Panc1 (cell line): ENCODE measurements around the gene LRRC4. TPM values are rescaled to one million over a fixed set of nuclear protein-coding genes. Genes with fewer than 3 reads are reported as not detected.

Experiments
- ATAC-seq: fragments of 200-7000 bp; cut with Tn5 transposase; 2 replicates; pipeline ENCODE4 v1.9.1; 2020; ENCODE audit warnings: mild to moderate bottlenecking, moderate library complexity
- BruUV-seq: library from RNA; stranded (reverse); fragments of 400-500 nt; replicated peaks from 2 replicates; lab custom pipeline; 2021; lab: Mats Ljungman, UMichigan
- CTCF ChIA-PET: fragments of 300-600 bp; sonication (Branson Sonifier 250); formaldehyde crosslinking; loops from one replicate; lab custom pipeline; 2022; ENCODE audit warnings: antibody characterized with exemption; lab: Charles Lee
- POLR2A ChIA-PET: fragments of 300-600 bp; sonication (Branson Sonifier 250); formaldehyde crosslinking; loops from one replicate; lab custom pipeline; 2022; ENCODE audit warnings: antibody characterized with exemption; lab: Charles Lee
- DNase-seq: peaks from one replicate; pipeline ENCODE4 v3.0.0-alpha.2; 2010; ENCODE audit warnings: low read depth, low spot score
- H3K27ac ChIP-seq: 2 replicates; pipeline ENCODE4 v1.5.1; 2011; ENCODE audit warnings: mild to moderate bottlenecking, low read length, inconsistent platforms
- H3K27me3 ChIP-seq: fragments of 200-500 bp; sonication (Bioruptor generic); 2 replicates; pipeline ENCODE4 v1.6.0; 2014; ENCODE audit warnings: low read length, inconsistent platforms; ENCODE audit not compliant: control insufficient read depth, insufficient read depth
- H3K36me3 ChIP-seq: fragments of 200-500 bp; sonication (Bioruptor generic); 2 replicates; pipeline ENCODE4 v1.5.1; 2014; ENCODE audit warnings: inconsistent platforms, mild to moderate bottlenecking, low read length, moderate library complexity; ENCODE audit not compliant: control insufficient read depth, insufficient read depth
- H3K4me1 ChIP-seq: 2 replicates; pipeline ENCODE4 v1.5.1; 2011; ENCODE audit warnings: inconsistent platforms, mild to moderate bottlenecking, low read length, moderate library complexity; ENCODE audit not compliant: control insufficient read depth, insufficient read depth
- H3K4me3 ChIP-seq, 2 experiments: 2 replicates each; pipeline ENCODE4 v1.5.1; 2011 to 2012; ENCODE audit warnings: low read depth in 2 of 2, low read length in 2 of 2, mild to moderate bottlenecking in 2 of 2, inconsistent platforms in 1 of 2, moderate library complexity in 1 of 2
- H3K9me3 ChIP-seq: fragments of 200-500 bp; sonication (Bioruptor generic); 2 replicates; pipeline ENCODE4 v1.5.1; 2014; ENCODE audit warnings: low read depth, mild to moderate bottlenecking, inconsistent platforms, low read length, moderate library complexity; ENCODE audit not compliant: control insufficient read depth, insufficient read depth
- POLR2AphosphoS5 ChIP-seq: IDR thresholded peaks from 2 replicates; pipeline ENCODE4 v1.6.1; 2012; ENCODE audit warnings: mild to moderate bottlenecking, low read depth, low read length, moderate library complexity
- SIN3A ChIP-seq: IDR thresholded peaks from 2 replicates; pipeline ENCODE4 v1.6.1; 2012; ENCODE audit warnings: low read depth, mild to moderate bottlenecking, low read length, moderate library complexity, borderline replicate concordance; ENCODE audit not compliant: insufficient read depth
- TCF7L2 ChIP-seq: IDR thresholded peaks from 2 replicates; pipeline ENCODE4 v1.6.1; 2011; ENCODE audit warnings: mild to moderate bottlenecking, low read depth, low read length, inconsistent platforms
- in situ Hi-C: cut with HindIII; loops from 2 replicates; pipeline ENCODE4 v1.10.0; 2016; ENCODE audit warnings: low sequenced_read_pairs, low pct_unique_long_range_greater_than_20kb
- intact Hi-C: fragments of 100-400 bp; cut with micrococcal nuclease; formaldehyde crosslinking; loops from one replicate; pipeline ENCODE4 v1.10.0; 2022; ENCODE audit not compliant: unreplicated experiment
- total RNA-seq: library from RNA; stranded (reverse); gene quantifications from one replicate; pipeline ENCODE4 v1.2.1, GENCODE V29; 2021; ENCODE audit not compliant: unreplicated experiment
- TF ChIP-seq, protein P1 (sequence below), 2 experiments: IDR thresholded peaks; 2 replicates each; pipeline ENCODE4 v1.6.1; 2011 to 2012; ENCODE audit warnings: low read depth in 2 of 2, control low read depth in 1 of 2, low read length in 1 of 2, mild to moderate bottlenecking in 1 of 2, moderate library complexity in 1 of 2; ENCODE audit not compliant: insufficient read depth in 1 of 2
- TF ChIP-seq, protein P2 (sequence below): fragments of 450-650 bp; IDR thresholded peaks from 2 replicates; pipeline ENCODE4 v1.5.1; 2017; ENCODE audit warnings: mild to moderate bottlenecking

Gene LRRC4
- total RNA-seq, 1 experiment from 2014 or later: not detected

DNA sequence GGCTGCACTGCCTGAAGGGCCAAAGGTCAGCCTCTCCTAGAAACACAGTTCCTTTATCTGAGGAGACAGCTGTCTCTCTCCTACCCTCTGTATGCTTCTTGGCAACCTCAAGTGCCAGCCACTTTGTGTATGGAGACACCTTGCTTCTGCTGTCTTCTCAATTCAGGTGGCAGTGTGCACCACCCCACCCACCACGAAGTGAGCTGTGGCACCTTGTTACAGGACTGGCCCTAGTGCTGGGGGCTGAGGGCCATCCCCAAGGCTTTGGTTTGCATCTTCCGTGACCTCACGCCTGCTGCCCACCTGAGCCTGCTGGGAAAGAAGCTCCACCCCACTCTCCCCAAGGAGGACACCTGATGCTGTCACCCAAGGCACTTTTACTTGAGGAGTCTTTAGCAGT lies 47.1 kb upstream of the LRRC4 start:
- ATAC-seq: no peak
- in situ Hi-C loops: no loop called here
- Histone ChIP-seq H3K27me3 (no peaks in the 10 kb centered on the region), H3K36me3 (peaks cover 3% of the 10 kb centered on the region; the same call in 1 of the 2 replicates), H3K27ac (no peak overlapping the region), H3K4me1 (no peaks in the 10 kb centered on the region), H3K9me3 (no peaks in the 10 kb centered on the region), H3K4me3 (no peak overlapping the region)
- DNase-seq: no peak
- BruUV-seq: no TSS peak
- no peak for TF ChIP-seq POLR2AphosphoS5
- no peak for TF ChIP-seq TCF7L2
- TF ChIP-seq, protein P1, sequence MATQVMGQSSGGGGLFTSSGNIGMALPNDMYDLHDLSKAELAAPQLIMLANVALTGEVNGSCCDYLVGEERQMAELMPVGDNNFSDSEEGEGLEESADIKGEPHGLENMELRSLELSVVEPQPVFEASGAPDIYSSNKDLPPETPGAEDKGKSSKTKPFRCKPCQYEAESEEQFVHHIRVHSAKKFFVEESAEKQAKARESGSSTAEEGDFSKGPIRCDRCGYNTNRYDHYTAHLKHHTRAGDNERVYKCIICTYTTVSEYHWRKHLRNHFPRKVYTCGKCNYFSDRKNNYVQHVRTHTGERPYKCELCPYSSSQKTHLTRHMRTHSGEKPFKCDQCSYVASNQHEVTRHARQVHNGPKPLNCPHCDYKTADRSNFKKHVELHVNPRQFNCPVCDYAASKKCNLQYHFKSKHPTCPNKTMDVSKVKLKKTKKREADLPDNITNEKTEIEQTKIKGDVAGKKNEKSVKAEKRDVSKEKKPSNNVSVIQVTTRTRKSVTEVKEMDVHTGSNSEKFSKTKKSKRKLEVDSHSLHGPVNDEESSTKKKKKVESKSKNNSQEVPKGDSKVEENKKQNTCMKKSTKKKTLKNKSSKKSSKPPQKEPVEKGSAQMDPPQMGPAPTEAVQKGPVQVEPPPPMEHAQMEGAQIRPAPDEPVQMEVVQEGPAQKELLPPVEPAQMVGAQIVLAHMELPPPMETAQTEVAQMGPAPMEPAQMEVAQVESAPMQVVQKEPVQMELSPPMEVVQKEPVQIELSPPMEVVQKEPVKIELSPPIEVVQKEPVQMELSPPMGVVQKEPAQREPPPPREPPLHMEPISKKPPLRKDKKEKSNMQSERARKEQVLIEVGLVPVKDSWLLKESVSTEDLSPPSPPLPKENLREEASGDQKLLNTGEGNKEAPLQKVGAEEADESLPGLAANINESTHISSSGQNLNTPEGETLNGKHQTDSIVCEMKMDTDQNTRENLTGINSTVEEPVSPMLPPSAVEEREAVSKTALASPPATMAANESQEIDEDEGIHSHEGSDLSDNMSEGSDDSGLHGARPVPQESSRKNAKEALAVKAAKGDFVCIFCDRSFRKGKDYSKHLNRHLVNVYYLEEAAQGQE (IDR thresholded peaks at IDR 0.05; ENCODE audit: insufficient read depth in 1 of 2, low read depth in 2 of 2, low read length in 1 of 2): no peak
- POLR2A ChIA-PET: no interaction called here
- intact Hi-C loops: no loop called here
- CTCF ChIA-PET: interaction anchor here (1.2 kb wide), 1 partner anchor 132 kb away, joined by 3 read pairs; no protein-coding TSS in a partner anchor

DNA sequence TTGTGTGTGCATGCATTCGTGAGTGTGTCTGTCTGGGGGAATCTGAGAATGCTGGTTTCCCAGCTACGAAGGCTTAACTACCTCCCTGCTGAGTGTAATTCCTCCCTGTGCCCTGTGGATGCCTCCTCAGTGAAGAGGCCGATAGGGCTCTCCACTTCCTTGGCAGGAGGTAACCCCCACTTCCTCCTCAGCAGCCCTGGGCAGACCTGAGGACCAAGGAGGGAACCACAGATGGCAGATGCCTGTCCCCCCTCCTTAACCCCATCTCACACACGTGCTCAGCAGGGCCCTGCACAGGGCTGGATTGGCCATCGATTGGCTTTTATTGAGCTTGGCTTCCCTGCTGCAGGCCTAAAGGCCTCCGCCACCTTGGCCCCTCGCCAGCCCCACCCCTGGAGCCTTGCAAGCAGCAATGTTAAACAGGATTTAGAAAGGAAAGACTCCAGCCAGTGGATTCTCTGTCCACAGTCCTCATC lies 45.6 kb upstream of the LRRC4 start:
- no TSS peak for BruUV-seq
- in situ Hi-C loops: no loop called here
- ATAC-seq (peak; percentile 21; the same call in 1 of the 2 replicates), DNase-seq (no peak)
- H3K9me3 ChIP-seq: no peaks in the 10 kb centered on the region
- H3K36me3 ChIP-seq: peaks cover 3% of the 10 kb centered on the region; the same call in 1 of the 2 replicates
- no peak overlapping the region for H3K4me3 ChIP-seq
- no peak overlapping the region for H3K27ac ChIP-seq
- ChIA-PET CTCF (interaction anchor here (0.5 kb wide), 1 partner anchor 70 kb away, joined by 5 read pairs; no protein-coding TSS in a partner anchor), POLR2A (no interaction called here)
- H3K27me3 ChIP-seq: no peaks in the 10 kb centered on the region
- H3K4me1 ChIP-seq: no peaks in the 10 kb centered on the region
- intact Hi-C loops: no loop called here
- TF ChIP-seq TCF7L2: no peak
- TF ChIP-seq, protein P2, sequence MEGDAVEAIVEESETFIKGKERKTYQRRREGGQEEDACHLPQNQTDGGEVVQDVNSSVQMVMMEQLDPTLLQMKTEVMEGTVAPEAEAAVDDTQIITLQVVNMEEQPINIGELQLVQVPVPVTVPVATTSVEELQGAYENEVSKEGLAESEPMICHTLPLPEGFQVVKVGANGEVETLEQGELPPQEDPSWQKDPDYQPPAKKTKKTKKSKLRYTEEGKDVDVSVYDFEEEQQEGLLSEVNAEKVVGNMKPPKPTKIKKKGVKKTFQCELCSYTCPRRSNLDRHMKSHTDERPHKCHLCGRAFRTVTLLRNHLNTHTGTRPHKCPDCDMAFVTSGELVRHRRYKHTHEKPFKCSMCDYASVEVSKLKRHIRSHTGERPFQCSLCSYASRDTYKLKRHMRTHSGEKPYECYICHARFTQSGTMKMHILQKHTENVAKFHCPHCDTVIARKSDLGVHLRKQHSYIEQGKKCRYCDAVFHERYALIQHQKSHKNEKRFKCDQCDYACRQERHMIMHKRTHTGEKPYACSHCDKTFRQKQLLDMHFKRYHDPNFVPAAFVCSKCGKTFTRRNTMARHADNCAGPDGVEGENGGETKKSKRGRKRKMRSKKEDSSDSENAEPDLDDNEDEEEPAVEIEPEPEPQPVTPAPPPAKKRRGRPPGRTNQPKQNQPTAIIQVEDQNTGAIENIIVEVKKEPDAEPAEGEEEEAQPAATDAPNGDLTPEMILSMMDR: no peak

DNA sequence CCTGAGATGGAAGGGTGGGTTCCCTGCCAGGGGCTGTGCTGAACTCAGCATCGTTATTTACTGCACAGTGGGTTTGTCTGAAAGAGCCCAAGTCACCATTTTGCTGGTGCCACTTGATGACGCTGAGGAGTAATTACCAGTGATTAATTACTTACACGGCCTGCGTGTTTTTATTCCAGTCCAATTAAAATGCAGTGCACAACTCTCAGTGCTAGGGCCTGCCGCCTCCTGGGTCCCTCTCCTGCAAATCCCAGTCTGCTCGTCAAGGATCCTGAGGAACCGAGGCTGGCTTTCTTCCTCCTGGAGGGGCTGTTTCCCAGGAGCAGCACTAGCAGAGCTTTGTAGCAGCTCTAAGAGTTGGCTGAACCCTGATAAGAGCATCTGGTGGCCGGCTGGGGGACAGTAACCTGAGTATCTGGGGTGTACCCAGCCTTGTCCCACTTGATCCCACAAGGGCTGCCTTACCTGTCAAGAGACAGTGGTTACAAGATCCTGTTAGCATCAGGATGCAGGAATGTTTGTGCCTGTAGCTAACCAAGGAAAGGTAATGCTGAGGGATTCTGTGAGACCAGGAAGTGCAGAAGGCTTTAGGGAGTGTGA lies 45.1 kb upstream of the LRRC4 start:
- DNase-seq: no peak
- Histone ChIP-seq H3K9me3 (no peaks in the 10 kb centered on the region), H3K4me3 (no peak overlapping the region), H3K27ac (no peak overlapping the region), H3K27me3 (no peaks in the 10 kb centered on the region), H3K36me3 (peaks cover 3% of the 10 kb centered on the region; the same call in 1 of the 2 replicates), H3K4me1 (no peaks in the 10 kb centered on the region)
- BruUV-seq: no TSS peak
- ChIA-PET CTCF (interaction anchor here (0.8 kb wide), 1 partner anchor 133 kb away, joined by 3 read pairs; no protein-coding TSS in a partner anchor), POLR2A (no interaction called here)
- TF ChIP-seq, protein P1 (IDR thresholded peaks at IDR 0.05; ENCODE audit: insufficient read depth in 1 of 2, low read depth in 2 of 2, low read length in 1 of 2): no peak
- TF ChIP-seq, protein P2: no peak
- TF ChIP-seq POLR2AphosphoS5: no peak
- TF ChIP-seq TCF7L2: no peak
- no peak for TF ChIP-seq SIN3A
- no peak for ATAC-seq
- in situ Hi-C loops (no loop called here), intact Hi-C loops (no loop called here)
